Activated naive CD4-positive, alpha-beta T cell treated with Interleukin-2 at 50 U/mL for 16 hours (primary cell): Measurements from ENCODE around the gene AUTS2.
"Not testable (repeated sequence)": the region's sequence is repeated elsewhere in the genome, so short reads cannot be mapped to it uniquely, and the experiment has no call there.

ENCODE experiments used
- DNase-seq: peaks from one replicate; pipeline ENCODE4 v3.0.0-alpha.2; 2020

AUTS2 gene

GRCh38 chr7:70580161-70580560 is 981.9 kb downstream of the AUTS2 start:
- DNase-seq, result no peak

- no peak for DNase-seq
Measured at GRCh38 chr7:70582927-70583895, 984.9 kb downstream of the AUTS2 start.

GRCh38 chr7:70583965-70584883 is 985.9 kb downstream of the AUTS2 start:
- no peak for DNase-seq

- DNase-seq, result no peak
Measured at GRCh38 chr7:70585071-70585470, 986.8 kb downstream of the AUTS2 start.

GRCh38 chr7:70586822-70587221 is 988.5 kb downstream of the AUTS2 start:
- no peak for DNase-seq

- DNase-seq, result no peak
Measured at GRCh38 chr7:70587739-70588138, 989.5 kb downstream of the AUTS2 start.

GRCh38 chr7:70588191-70588921 is 990.1 kb downstream of the AUTS2 start:
- no peak for DNase-seq

- DNase-seq, result no peak
Measured at GRCh38 chr7:70589010-70589409, 990.7 kb downstream of the AUTS2 start.

GRCh38 chr7:70589590-70589989 is 991.3 kb downstream of the AUTS2 start:
- no peak for DNase-seq

GRCh38 chr7:70590126-70590854 is 992.0 kb downstream of the AUTS2 start:
- DNase-seq, result no peak

- DNase-seq, result no peak
Measured at GRCh38 chr7:70591643-70592042, 993.4 kb downstream of the AUTS2 start.

GRCh38 chr7:70592171-70592570 is 993.9 kb downstream of the AUTS2 start:
- no peak for DNase-seq

- no peak for DNase-seq
Measured at GRCh38 chr7:70594170-70594569, 995.9 kb downstream of the AUTS2 start.

GRCh38 chr7:70594885-70595284 is 996.6 kb downstream of the AUTS2 start:
- DNase-seq, result not testable (repeated sequence)

GRCh38 chr7:70595370-70595754 is 997.1 kb downstream of the AUTS2 start:
- no peak for DNase-seq

GRCh38 chr7:70595755-70596597 is 997.7 kb downstream of the AUTS2 start:
- peak; percentile 3 for DNase-seq

GRCh38 chr7:70596598-70596913 is 998.3 kb downstream of the AUTS2 start:
- DNase-seq, result no peak

- no peak for DNase-seq
Measured at GRCh38 chr7:70597066-70597465, 998.8 kb downstream of the AUTS2 start.

- DNase-seq, result no peak
Measured at GRCh38 chr7:70598976-70599375, 1000.7 kb downstream of the AUTS2 start.

GRCh38 chr7:70599446-70600190 is 1001.3 kb downstream of the AUTS2 start:
- DNase-seq, result no peak

- no peak for DNase-seq
Measured at GRCh38 chr7:70600993-70601392, 1002.7 kb downstream of the AUTS2 start.
